MCF 10A (cell line): ENCODE data around the gene UBXN11. TPM values are rescaled to one million over a fixed set of nuclear protein-coding genes. Genes with fewer than 3 reads are reported as not detected.

Source experiments
- BruUV-seq: library from RNA; stranded (reverse); fragments of 400-500 nt; replicated peaks from 2 replicates; lab custom pipeline; 2021; lab: Mats Ljungman, UMichigan
- CTCF ChIA-PET: fragments of 300-600 bp; sonication (Branson Sonifier 250); formaldehyde crosslinking; extraction: SDS; loops from one replicate; lab custom pipeline; 2021; ENCODE audit warnings: antibody characterized with exemption, inconsistent platforms; lab: Yijun Ruan, JAX
- POLR2A ChIA-PET: fragments of 300-600, 350-650 bp; sonication (Branson Sonifier 250); formaldehyde crosslinking; extraction: SDS; loops from one replicate; lab custom pipeline; 2020; ENCODE audit warnings: antibody characterized with exemption, inconsistent platforms; lab: Yijun Ruan, JAX
- DNase-seq: peaks from one replicate; pipeline ENCODE4 v3.0.0-alpha.2; 2018; ENCODE audit not compliant: unreplicated experiment
- H3K27ac Mint-ChIP-seq: one replicate; pipeline ENCODE4 v1.8.0; 2022; ENCODE audit warnings: mild to moderate bottlenecking, low read depth, mixed read lengths; ENCODE audit not compliant: unreplicated experiment
- H3K27me3 Mint-ChIP-seq: one replicate; pipeline ENCODE4 v1.8.0; 2022; ENCODE audit warnings: mixed read lengths; ENCODE audit not compliant: insufficient read depth, unreplicated experiment
- H3K36me3 Mint-ChIP-seq: one replicate; pipeline ENCODE4 v1.8.0; 2022; ENCODE audit warnings: mild to moderate bottlenecking, moderate library complexity, mixed read lengths; ENCODE audit not compliant: insufficient read depth, unreplicated experiment
- H3K4me1 Mint-ChIP-seq: one replicate; pipeline ENCODE4 v1.8.0; 2022; ENCODE audit warnings: mixed read lengths; ENCODE audit not compliant: insufficient read depth, unreplicated experiment
- H3K4me3 Mint-ChIP-seq: one replicate; pipeline ENCODE4 v1.8.0; 2022; ENCODE audit warnings: mild to moderate bottlenecking, moderate library complexity, mixed read lengths; ENCODE audit not compliant: unreplicated experiment
- H3K9me3 Mint-ChIP-seq: one replicate; pipeline ENCODE4 v1.8.0; 2022; ENCODE audit warnings: mixed read lengths; ENCODE audit not compliant: unreplicated experiment
- intact Hi-C: fragments of 100-400 bp; cut with micrococcal nuclease; formaldehyde crosslinking; loops from 2 replicates; pipeline ENCODE4 v1.14.1; 2022
- total RNA-seq: library from RNA; stranded (reverse); gene quantifications from 2 replicates; pipeline ENCODE4 v1.2.3, GENCODE V29; 2022
- TF ChIP-seq, protein P1 (sequence below): fragments of 200-600 bp; IDR thresholded peaks from one replicate; pipeline ENCODE4 v1.8.0; 2022; ENCODE audit warnings: antibody characterized with exemption, mild to moderate bottlenecking; ENCODE audit not compliant: unreplicated experiment

UBXN11 gene
- total RNA-seq, 1 experiment from 2014 or later, result 17.7 TPM

DNA sequence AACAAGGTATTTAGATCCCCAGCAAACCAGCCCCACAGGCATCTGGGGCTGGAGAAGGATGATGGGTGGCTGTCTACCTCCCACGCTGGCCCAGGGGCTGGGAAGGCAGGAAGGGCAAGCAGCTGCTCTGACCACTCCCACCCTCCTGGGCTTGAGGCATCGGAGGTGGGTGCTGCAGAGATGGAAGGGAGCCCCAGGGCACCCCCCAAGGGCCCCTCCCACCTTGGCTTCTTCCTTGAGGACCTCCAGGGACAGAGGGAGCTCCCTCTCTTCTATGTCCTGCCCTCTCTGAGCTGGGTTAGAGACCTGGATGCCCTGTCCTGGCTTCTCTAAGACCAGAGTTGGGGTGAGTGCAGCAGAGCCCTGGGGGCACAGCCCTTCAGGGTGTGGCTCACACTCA, 14.5 kb upstream of the UBXN11 start:
- peaks cover 8% of the 10 kb centered on the region for H3K4me1 Mint-ChIP-seq
- H3K4me3 Mint-ChIP-seq, result no peak overlapping the region
- intact Hi-C loops, result loop anchor here (1.0 to 5.0 kb wide), 6 partner anchors 36 to 152 kb away; partner anchors contain the start of genes CEP85 and ZNF593

DNA sequence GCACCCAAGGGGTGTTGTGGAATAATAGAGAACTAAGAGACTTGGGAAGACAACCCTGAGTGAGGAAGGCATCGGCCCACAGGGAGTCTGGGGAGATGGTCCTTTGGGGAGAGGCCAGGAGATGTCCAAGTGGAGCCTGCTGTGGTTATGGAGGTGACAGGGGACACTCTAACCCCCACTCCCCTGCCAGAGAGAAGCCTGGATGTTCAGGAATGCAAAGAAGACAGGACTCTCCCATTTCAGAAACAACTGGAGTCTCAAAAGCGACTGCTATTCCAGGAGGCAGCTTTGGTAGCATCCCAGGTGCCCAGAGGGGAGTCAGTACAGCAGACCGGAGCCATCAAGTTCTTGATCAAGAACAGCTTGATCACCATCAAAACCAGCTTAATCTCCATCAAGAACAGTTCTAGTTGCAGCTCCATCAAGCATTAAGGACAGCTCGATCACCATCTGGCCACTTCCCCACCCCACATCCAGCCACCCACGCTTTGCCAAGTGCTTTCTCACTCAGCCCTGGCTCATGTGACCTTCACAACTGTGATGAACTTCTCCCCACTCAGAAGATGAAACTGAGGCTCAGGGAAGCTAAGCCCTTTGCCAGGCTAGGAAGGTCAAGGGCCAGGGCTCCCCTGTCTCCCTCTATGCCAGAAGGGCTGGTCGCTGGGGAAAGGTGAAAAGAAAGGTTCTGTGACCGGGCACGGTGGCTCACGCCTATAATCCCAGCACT, 12.1 kb upstream of the UBXN11 start:
- no peak overlapping the region for H3K27ac Mint-ChIP-seq
- POLR2A ChIA-PET, result interaction anchor here (1.0 kb wide), 1 partner anchor 31 kb away, joined by 4 read pairs; no protein-coding TSS in a partner anchor
- no peaks in the 10 kb centered on the region for H3K27me3 Mint-ChIP-seq
- TF ChIP-seq, protein P1, sequence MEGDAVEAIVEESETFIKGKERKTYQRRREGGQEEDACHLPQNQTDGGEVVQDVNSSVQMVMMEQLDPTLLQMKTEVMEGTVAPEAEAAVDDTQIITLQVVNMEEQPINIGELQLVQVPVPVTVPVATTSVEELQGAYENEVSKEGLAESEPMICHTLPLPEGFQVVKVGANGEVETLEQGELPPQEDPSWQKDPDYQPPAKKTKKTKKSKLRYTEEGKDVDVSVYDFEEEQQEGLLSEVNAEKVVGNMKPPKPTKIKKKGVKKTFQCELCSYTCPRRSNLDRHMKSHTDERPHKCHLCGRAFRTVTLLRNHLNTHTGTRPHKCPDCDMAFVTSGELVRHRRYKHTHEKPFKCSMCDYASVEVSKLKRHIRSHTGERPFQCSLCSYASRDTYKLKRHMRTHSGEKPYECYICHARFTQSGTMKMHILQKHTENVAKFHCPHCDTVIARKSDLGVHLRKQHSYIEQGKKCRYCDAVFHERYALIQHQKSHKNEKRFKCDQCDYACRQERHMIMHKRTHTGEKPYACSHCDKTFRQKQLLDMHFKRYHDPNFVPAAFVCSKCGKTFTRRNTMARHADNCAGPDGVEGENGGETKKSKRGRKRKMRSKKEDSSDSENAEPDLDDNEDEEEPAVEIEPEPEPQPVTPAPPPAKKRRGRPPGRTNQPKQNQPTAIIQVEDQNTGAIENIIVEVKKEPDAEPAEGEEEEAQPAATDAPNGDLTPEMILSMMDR, result no peak
- DNase-seq, result no peak
- no peak overlapping the region for H3K4me3 Mint-ChIP-seq
- intact Hi-C loops, result loop anchor here (5.0 kb wide), 1 partner anchor 281 kb away; no protein-coding TSS in a partner anchor
- H3K4me1 Mint-ChIP-seq, result peaks cover 8% of the 10 kb centered on the region
- CTCF ChIA-PET, result interaction anchor here (0.6 to 1.4 kb wide), 7 partner anchors 13 to 171 kb away, joined by 3 to 10 read pairs (median 3); partner anchors contain the start of gene ZNF593
- peaks cover 10% of the 10 kb centered on the region for H3K36me3 Mint-ChIP-seq
- H3K9me3 Mint-ChIP-seq, result no peaks in the 10 kb centered on the region
- BruUV-seq, result no TSS peak

More for the DNA sequence above, 14.5 kb upstream of the UBXN11 start:
- H3K27ac Mint-ChIP-seq, result no peak overlapping the region
- BruUV-seq, result no TSS peak
- peaks cover 26% of the 10 kb centered on the region for H3K36me3 Mint-ChIP-seq
- H3K27me3 Mint-ChIP-seq, result no peaks in the 10 kb centered on the region
- TF ChIP-seq, protein P1, result no peak
- ChIA-PET CTCF (interaction anchor here (0.7 to 4.4 kb wide), 14 partner anchors 10 to 176 kb away, joined by 3 to 51 read pairs (median 6); partner anchors contain the start of genes CEP85, CNKSR1 and SH3BGRL3), POLR2A (interaction anchor here (1.0 to 3.3 kb wide), 2 partner anchors 44 to 210 kb away, joined by 3 to 24 read pairs; partner anchors contain the start of gene PDIK1L)
- H3K9me3 Mint-ChIP-seq, result no peaks in the 10 kb centered on the region
- DNase-seq, result no peak

DNA sequence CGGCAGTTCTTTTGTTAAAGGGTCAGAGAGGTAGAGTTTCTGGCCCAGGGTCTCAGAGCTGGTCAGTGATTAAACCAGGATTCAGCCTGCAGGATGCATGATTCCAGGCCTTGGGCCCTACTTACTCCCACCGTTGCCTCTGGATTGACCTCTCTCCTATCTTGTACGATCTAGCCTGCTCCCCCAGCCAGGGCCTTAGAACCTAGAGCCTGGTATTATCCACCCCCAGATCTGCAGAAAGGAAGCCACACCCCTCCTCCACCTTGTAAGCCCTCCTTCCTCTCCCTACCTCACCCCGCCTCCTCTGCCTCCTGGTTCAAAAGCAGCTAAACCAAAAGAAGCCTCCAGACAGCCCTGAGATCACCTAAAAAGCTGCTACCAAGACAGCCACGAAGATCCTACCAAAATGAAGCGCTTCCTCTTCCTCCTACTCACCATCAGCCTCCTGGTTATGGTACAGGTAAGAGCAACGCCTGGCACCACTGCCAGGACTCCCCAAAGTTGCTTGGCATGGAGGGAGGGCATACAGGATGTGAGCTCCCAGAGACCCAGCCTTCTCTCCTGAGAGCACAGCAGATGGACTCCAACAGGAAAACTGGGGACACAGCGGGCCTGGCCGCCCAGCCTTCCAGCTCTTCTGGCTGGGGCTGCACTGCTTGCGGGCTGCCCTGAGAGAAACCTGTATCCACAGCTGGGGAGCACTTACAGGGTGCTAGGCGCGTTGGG, 11.3 kb upstream of the UBXN11 start, which contains the start of gene CD52:
CD52 (plus strand) TSS at position 347 of the 726 bp plus-strand sequence; CDS start at position 407, 60 bp downstream.
- H3K27ac Mint-ChIP-seq, result no peak within 1 kb of the TSS
- DNase-seq, result no peak
- peaks cover 3% of the 10 kb centered on the region for H3K36me3 Mint-ChIP-seq
- TF ChIP-seq, protein P1, result no peak
- BruUV-seq, result no TSS peak
- H3K4me1 Mint-ChIP-seq, result peaks cover 8% of the 10 kb centered on the region
- CTCF ChIA-PET, result interaction anchor here (0.7 to 1.4 kb wide), 5 partner anchors 32 to 171 kb away, joined by 3 to 10 read pairs (median 3); partner anchors contain the start of gene ZNF593
- H3K27me3 Mint-ChIP-seq, result no peaks in the 10 kb centered on the region
- intact Hi-C loops, result loop anchor here (5.0 kb wide), 1 partner anchor 280 kb away; no protein-coding TSS in a partner anchor
- no peak within 1 kb of the TSS for H3K4me3 Mint-ChIP-seq
- H3K9me3 Mint-ChIP-seq, result no peaks in the 10 kb centered on the region
- POLR2A ChIA-PET, result interaction anchor here (0.5 to 1.2 kb wide), 4 partner anchors 11 to 320 kb away, joined by 3 to 4 read pairs (median 4); partner anchors contain the start of gene UBXN11
